ENCODE results near the gene CASZ1.

- TF ChIP-seq CTCF (IDR thresholded peaks at IDR 0.05) (no peak), POLR2A (IDR thresholded peaks at IDR 0.05) (no peak)
These were observed 40.4 kb downstream of the CASZ1 start for GRCh38 chr1:10755970-10756521.

Measured in adrenal gland (tissue), 5 donors.